H9 (cell line): ENCODE data around the gene SH3RF3. TPM values are rescaled to one million over a fixed set of nuclear protein-coding genes. Genes with fewer than 3 reads are reported as not detected.

Experiments used
- DNase-seq: peaks from one replicate; pipeline ENCODE4 v3.0.0-alpha.2; 2017
- H2AFZ ChIP-seq: one replicate; pipeline ENCODE4 v1.6.1; 2013; ENCODE audit warnings: mild to moderate bottlenecking, low read length, control low read depth, moderate library complexity
- H2AK5ac ChIP-seq: 2 replicates; pipeline ENCODE4 v1.6.1; 2013; ENCODE audit warnings: low read length, control low read depth, mixed read lengths; ENCODE audit not compliant: insufficient read length
- H2BK120ac ChIP-seq: one replicate; pipeline ENCODE4 v1.6.1; 2013; ENCODE audit warnings: low read depth, mild to moderate bottlenecking, low read length, control low read depth, inconsistent platforms; ENCODE audit not compliant: poor library complexity, severe bottlenecking
- H2BK12ac ChIP-seq: 2 replicates; pipeline ENCODE4 v1.6.1; 2013; ENCODE audit warnings: low read length, control low read depth, mixed read lengths, low read depth; ENCODE audit not compliant: insufficient read length
- H2BK15ac ChIP-seq: 2 replicates; pipeline ENCODE4 v1.6.1; 2013; ENCODE audit warnings: low read depth, low read length, control low read depth
- H2BK20ac ChIP-seq: one replicate; pipeline ENCODE4 v1.6.1; 2013; ENCODE audit warnings: low read depth, mild to moderate bottlenecking, low read length, control low read depth, inconsistent platforms; ENCODE audit not compliant: poor library complexity, severe bottlenecking
- H2BK5ac ChIP-seq: 2 replicates; pipeline ENCODE4 v1.6.1; 2013; ENCODE audit warnings: low read length, control low read depth, mixed read lengths; ENCODE audit not compliant: insufficient read length
- H3K14ac ChIP-seq: 2 replicates; pipeline ENCODE4 v1.6.1; 2013; ENCODE audit warnings: low read length, control low read depth; ENCODE audit not compliant: insufficient read depth
- H3K18ac ChIP-seq: 2 replicates; pipeline ENCODE4 v1.6.1; 2013; ENCODE audit warnings: low read depth, mild to moderate bottlenecking, mixed read lengths, low read length, control low read depth; ENCODE audit not compliant: insufficient read length
- H3K23ac ChIP-seq: 2 replicates; pipeline ENCODE4 v1.6.1; 2013; ENCODE audit warnings: low read length, control low read depth, mixed read lengths, low read depth; ENCODE audit not compliant: insufficient read length
- H3K23me2 ChIP-seq: 2 replicates; pipeline ENCODE4 v1.6.1; 2013; ENCODE audit warnings: low read depth, mild to moderate bottlenecking, mixed read lengths, low read length, control low read depth; ENCODE audit not compliant: insufficient read length, poor library complexity, severe bottlenecking
- H3K27ac ChIP-seq: 2 replicates; pipeline ENCODE4 v1.5.1; 2013; ENCODE audit warnings: low read length, control low read depth, mixed read lengths, low read depth; ENCODE audit not compliant: insufficient read length
- H3K27me3 ChIP-seq: 2 replicates; pipeline ENCODE4 v1.6.1; 2013; ENCODE audit warnings: low read length, control low read depth, inconsistent platforms; ENCODE audit not compliant: insufficient read depth
- H3K4ac ChIP-seq: 2 replicates; pipeline ENCODE4 v1.6.1; 2013; ENCODE audit warnings: low read depth, mild to moderate bottlenecking, control low read depth, inconsistent platforms, low read length, moderate library complexity
- H3K4me1 ChIP-seq: 2 replicates; pipeline ENCODE4 v1.6.1; 2013; ENCODE audit warnings: low read length, control low read depth, inconsistent platforms; ENCODE audit not compliant: insufficient read depth
- H3K4me2 ChIP-seq: 2 replicates; pipeline ENCODE4 v1.6.1; 2013; ENCODE audit warnings: low read length, control low read depth, mixed read lengths; ENCODE audit not compliant: insufficient read length, insufficient read depth
- H3K56ac ChIP-seq: 2 replicates; pipeline ENCODE4 v1.6.1; 2013; ENCODE audit warnings: low read depth, mild to moderate bottlenecking, mixed read lengths, low read length, control low read depth; ENCODE audit not compliant: insufficient read length
- H3K79me1 ChIP-seq: 2 replicates; pipeline ENCODE4 v1.6.1; 2013; ENCODE audit warnings: low read depth, mild to moderate bottlenecking, moderate library complexity, low read length, control low read depth, inconsistent platforms; ENCODE audit not compliant: insufficient read depth, poor library complexity, severe bottlenecking
- H3K79me2 ChIP-seq: 2 replicates; pipeline ENCODE4 v1.6.1; 2013; ENCODE audit warnings: low read length, control low read depth, inconsistent platforms; ENCODE audit not compliant: insufficient read depth
- H3K9ac ChIP-seq: 2 replicates; pipeline ENCODE4 v1.6.1; 2013; ENCODE audit warnings: low read length, control low read depth, mixed read lengths; ENCODE audit not compliant: insufficient read length; ENCODE audit errors: extremely low read depth
- H3K9me3 ChIP-seq: one replicate; pipeline ENCODE4 v1.6.1; 2013; ENCODE audit warnings: low read depth, low read length, inconsistent platforms; ENCODE audit not compliant: control insufficient read depth
- H3T11ph ChIP-seq: one replicate; pipeline ENCODE4 v1.6.1; 2013; ENCODE audit warnings: mild to moderate bottlenecking, low read length, control low read depth, inconsistent platforms
- H4K20me1 ChIP-seq: one replicate; pipeline ENCODE4 v1.6.1; 2013; ENCODE audit not compliant: control insufficient read depth, insufficient read length, insufficient read depth
- H4K5ac ChIP-seq: 2 replicates; pipeline ENCODE4 v1.6.1; 2013; ENCODE audit warnings: low read depth, mild to moderate bottlenecking, mixed read lengths, low read length, control low read depth; ENCODE audit not compliant: insufficient read length
- H4K8ac ChIP-seq: replicated peaks from 2 replicates; pipeline ENCODE4 v1.6.1; 2013; ENCODE audit warnings: low read length, control low read depth, mixed read lengths, low read depth; ENCODE audit not compliant: insufficient read length
- H4K91ac ChIP-seq: 2 replicates; pipeline ENCODE4 v1.6.1; 2013; ENCODE audit warnings: low read depth, mild to moderate bottlenecking, moderate library complexity, mixed read lengths, low read length, control low read depth; ENCODE audit not compliant: insufficient read length
- H3K27ac Mint-ChIP-seq, 3 experiments: 2 replicates in 2 of 3; 3 replicates in 1 of 3; pipeline ENCODE4 v1.8.0; 2020 to 2021; ENCODE audit warnings: mixed read lengths in 3 of 3, mild to moderate bottlenecking in 1 of 3, moderate library complexity in 1 of 3
- H3K27me3 Mint-ChIP-seq: 2 replicates; pipeline ENCODE4 v1.8.0; 2021; ENCODE audit warnings: low read depth, mild to moderate bottlenecking, moderate library complexity, mixed read lengths
- H3K36me3 Mint-ChIP-seq, 3 experiments: 2 replicates in 2 of 3; 3 replicates in 1 of 3; pipeline ENCODE4 v1.8.0; 2020 to 2021; ENCODE audit warnings: low read depth in 3 of 3, mixed read lengths in 3 of 3; ENCODE audit not compliant: insufficient read depth in 1 of 3
- H3K4me1 Mint-ChIP-seq, 2 experiments: 2 replicates each; pipeline ENCODE4 v1.8.0; 2020; ENCODE audit warnings: mixed read lengths in 2 of 2
- H3K4me3 Mint-ChIP-seq, 2 experiments: 2 replicates in 1 of 2; 3 replicates in 1 of 2; pipeline ENCODE4 v1.8.0; 2020 to 2021; ENCODE audit warnings: mild to moderate bottlenecking in 2 of 2, mixed read lengths in 2 of 2, moderate library complexity in 1 of 2
- H3K9me3 Mint-ChIP-seq, 2 experiments: 2 replicates in 1 of 2; 3 replicates in 1 of 2; pipeline ENCODE4 v1.8.0; 2020; ENCODE audit warnings: mild to moderate bottlenecking in 2 of 2, mixed read lengths in 2 of 2, moderate library complexity in 1 of 2
- WGBS: extraction: QIAGEN DNeasy Blood & Tissue Kit; methylation state at CpG from one replicate; pipeline ENCODE4 v1.1.7; 2013; ENCODE audit warnings: missing lambda C conversion rate, low lambda C conversion rate, mixed read lengths; ENCODE audit not compliant: insufficient read length; ENCODE audit errors: extremely low coverage; 5-methylcytosine and 5-hydroxymethylcytosine counted together
- total RNA-seq: library from RNA; stranded (reverse); gene quantifications from 2 replicates; pipeline ENCODE4 v1.2.1, GENCODE V29; 2021
- TF ChIP-seq, protein P1 (sequence below): fragments of 200-600 bp; sonication (generic); conservative IDR thresholded peaks from 3 replicates; pipeline ENCODE4 v1.8.0; 2021; ENCODE audit warnings: antibody characterized with exemption, mild to moderate bottlenecking

SH3RF3 gene
- total RNA-seq, 1 experiment from 2014 or later: 0.46 TPM

DNA sequence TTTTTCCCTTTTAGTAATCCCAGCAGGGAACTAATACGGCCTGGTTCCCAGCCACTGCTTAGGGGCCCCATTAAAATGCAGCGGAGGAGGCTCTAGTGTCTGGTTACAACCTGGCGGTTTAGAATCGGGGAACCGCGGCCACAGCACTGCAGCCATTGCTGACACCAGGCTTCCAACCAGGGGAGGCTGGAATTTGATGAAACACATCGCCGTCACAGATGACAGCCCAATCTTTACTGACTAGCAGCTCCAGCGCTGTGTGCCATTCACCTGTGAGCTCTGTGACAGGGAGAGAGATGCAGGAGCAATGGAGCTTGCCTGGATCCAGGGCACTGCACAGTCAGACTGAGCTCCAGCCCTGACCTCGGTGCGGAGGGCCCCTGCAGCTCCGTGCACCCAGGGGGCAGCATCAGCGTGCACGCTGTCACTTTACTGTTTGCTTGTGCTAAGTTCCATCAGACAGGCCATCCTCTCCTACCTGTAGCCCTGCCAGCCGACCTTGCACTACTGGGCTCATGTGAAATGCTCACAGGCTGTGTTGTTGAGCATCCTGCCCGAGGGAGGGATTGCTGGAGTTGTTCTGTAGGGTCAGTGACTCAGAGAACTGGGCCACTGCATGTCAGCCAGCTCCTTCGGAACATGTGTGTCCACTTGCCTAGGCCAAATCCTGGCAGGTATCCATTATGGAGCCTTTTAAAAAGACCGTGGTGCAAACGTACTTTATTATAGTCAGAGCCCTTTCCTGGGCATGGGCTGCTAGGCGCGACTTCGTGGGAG lies 281.2 kb downstream of the SH3RF3 start:
- H3K4me3 Mint-ChIP-seq: peak overlapping the region in 1 of 2 experiments; percentile 26; a peak in 1 of 5 replicates
- no peak overlapping the region for H3K9ac ChIP-seq

More for the DNA sequence above, 281.2 kb downstream of the SH3RF3 start:
- TF ChIP-seq, protein P1, sequence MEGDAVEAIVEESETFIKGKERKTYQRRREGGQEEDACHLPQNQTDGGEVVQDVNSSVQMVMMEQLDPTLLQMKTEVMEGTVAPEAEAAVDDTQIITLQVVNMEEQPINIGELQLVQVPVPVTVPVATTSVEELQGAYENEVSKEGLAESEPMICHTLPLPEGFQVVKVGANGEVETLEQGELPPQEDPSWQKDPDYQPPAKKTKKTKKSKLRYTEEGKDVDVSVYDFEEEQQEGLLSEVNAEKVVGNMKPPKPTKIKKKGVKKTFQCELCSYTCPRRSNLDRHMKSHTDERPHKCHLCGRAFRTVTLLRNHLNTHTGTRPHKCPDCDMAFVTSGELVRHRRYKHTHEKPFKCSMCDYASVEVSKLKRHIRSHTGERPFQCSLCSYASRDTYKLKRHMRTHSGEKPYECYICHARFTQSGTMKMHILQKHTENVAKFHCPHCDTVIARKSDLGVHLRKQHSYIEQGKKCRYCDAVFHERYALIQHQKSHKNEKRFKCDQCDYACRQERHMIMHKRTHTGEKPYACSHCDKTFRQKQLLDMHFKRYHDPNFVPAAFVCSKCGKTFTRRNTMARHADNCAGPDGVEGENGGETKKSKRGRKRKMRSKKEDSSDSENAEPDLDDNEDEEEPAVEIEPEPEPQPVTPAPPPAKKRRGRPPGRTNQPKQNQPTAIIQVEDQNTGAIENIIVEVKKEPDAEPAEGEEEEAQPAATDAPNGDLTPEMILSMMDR: no peak
- H4K8ac ChIP-seq: no peak overlapping the region
- H3K4me2 ChIP-seq: no peak overlapping the region
- no peaks in the 10 kb centered on the region for H3K23me2 ChIP-seq
- no peaks in the 10 kb centered on the region for H3K79me2 ChIP-seq
- no peak overlapping the region for H4K91ac ChIP-seq
- no peak overlapping the region for H2AFZ ChIP-seq
- H3K56ac ChIP-seq: no peak overlapping the region
- no peak overlapping the region for H2BK12ac ChIP-seq
- H2BK15ac ChIP-seq: no peak overlapping the region
- no peak overlapping the region for H4K5ac ChIP-seq
- WGBS: no CpG with 5 or more reads among the region's 22 CpGs
- Mint-ChIP-seq H3K27ac (peak overlapping the region in 1 of 3 experiments; percentile 72; a peak in 1 of 7 replicates), H3K36me3 (no peaks in the 10 kb centered on the region), H3K9me3 (no peaks in the 10 kb centered on the region), H3K4me1 (peaks cover 17 to 19% of the 10 kb centered on the region in 2 experiments), H3K27me3 (peaks cover 7% of the 10 kb centered on the region; the same call in 1 of the 2 replicates)
- H2BK20ac ChIP-seq: no peak overlapping the region
- H2BK120ac ChIP-seq: no peak overlapping the region
- H3K14ac ChIP-seq: no peak overlapping the region
- no peak overlapping the region for H3K23ac ChIP-seq
- no peaks in the 10 kb centered on the region for H3K9me3 ChIP-seq
- no peaks in the 10 kb centered on the region for H3K27me3 ChIP-seq
- no peak overlapping the region for H2BK5ac ChIP-seq
- H3K27ac ChIP-seq: no peak overlapping the region
- H3K4me1 ChIP-seq: no peaks in the 10 kb centered on the region; the same call in 1 of the 2 replicates
- DNase-seq: no peak
- no peak overlapping the region for H3T11ph ChIP-seq
- no peak overlapping the region for H3K18ac ChIP-seq
- H2AK5ac ChIP-seq: no peak overlapping the region
- no peak overlapping the region for H3K4ac ChIP-seq
- no peaks in the 10 kb centered on the region for H4K20me1 ChIP-seq
- no peaks in the 10 kb centered on the region for H3K79me1 ChIP-seq
